Measurements from ENCODE around the gene HOXB1.
A peak's percentile ranks its signal among the peaks of the same experiment; 100 is the strongest.

HOXB1 gene

DNA sequence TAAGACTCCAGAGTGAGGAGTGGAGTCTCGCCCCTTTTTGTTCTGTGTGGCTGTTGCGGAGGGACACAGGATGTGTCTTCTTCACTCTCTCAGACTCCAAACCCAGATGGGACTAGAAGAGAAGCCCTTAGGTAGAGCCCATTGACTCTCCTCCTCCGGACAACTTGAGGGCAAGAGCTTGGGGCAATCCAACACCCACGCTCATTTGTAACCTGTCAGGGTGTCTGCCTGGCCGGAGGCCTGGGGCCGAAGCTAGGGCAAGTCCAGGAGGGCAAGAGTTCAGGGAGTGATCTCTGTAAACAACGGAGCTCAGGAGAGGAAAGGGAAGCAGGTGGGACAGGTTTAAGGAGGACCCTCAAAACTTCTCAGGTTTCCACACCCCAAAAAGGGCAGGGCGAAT, 1.4 kb upstream of the HOXB1 start:
- Histone ChIP-seq H3K27ac (ENCODE audit: low read depth, low read length) (no peak overlapping the region), H3K36me3 (ENCODE audit: control insufficient read depth in 5 of 5, insufficient read depth in 5 of 5, low read length in 5 of 5) (no peaks in the 10 kb centered on the region), H3K4me3 (ENCODE audit: low read depth in 1 of 5, low read length in 5 of 5) (no peak overlapping the region), H3K9me3 (ENCODE audit: control insufficient read depth in 5 of 5, low read length in 5 of 5) (no peaks in the 10 kb centered on the region), H3K9ac (ENCODE audit: low read length in 5 of 5) (no peak overlapping the region), H3K4me1 (ENCODE audit: control insufficient read depth in 5 of 5, insufficient read depth in 5 of 5, low read length in 5 of 5) (no peaks in the 10 kb centered on the region), H3K27me3 (ENCODE audit: control insufficient read depth in 5 of 5, insufficient read depth in 4 of 5, low read length in 5 of 5) (no peaks in the 10 kb centered on the region)

DNA sequence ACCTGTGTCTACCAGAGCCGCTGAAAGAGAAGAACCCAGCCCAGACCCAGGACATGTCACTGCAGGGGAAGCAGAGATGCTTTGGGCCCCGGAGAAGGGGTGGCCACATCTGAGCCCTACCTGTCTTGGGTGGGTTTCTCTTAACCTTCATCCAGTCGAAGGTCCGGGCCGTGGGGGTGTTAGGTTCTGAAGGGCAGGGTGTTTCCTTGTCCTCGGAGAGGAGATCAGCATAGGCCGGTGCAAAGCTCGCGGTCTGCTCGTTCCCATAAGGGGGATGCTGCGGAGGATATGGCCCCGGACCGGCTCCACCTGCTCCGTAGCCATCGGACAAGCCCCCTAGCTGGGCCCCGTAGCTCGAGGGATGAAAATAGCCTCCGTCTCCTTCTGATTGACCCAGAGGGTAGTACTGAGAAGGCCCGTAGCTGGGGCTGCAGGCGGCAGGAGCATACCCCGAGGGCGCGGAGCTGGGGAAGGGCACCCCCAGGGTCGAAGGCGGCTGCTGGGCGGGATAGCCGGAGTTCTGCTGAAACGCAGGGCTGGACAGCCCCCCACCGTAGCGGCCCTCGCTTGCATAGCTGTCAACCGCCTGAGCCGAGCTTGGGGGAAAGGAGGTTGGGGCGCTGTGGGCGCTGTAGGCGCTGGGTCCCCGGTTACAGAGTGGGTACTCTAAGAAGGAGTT, 464 bp downstream of the HOXB1 start:
- Histone ChIP-seq H3K27me3 (ENCODE audit: control insufficient read depth in 5 of 5, insufficient read depth in 4 of 5, low read length in 5 of 5) (peaks cover 0 to 6% (median 2%) of the 10 kb centered on the region in 5 donors), H3K4me1 (ENCODE audit: control insufficient read depth in 5 of 5, insufficient read depth in 5 of 5, low read length in 5 of 5) (peaks cover 0 to 5% (median 4%) of the 10 kb centered on the region in 5 donors), H3K4me3 (ENCODE audit: low read depth in 1 of 5, low read length in 5 of 5) (no peak overlapping the region)

DNA sequence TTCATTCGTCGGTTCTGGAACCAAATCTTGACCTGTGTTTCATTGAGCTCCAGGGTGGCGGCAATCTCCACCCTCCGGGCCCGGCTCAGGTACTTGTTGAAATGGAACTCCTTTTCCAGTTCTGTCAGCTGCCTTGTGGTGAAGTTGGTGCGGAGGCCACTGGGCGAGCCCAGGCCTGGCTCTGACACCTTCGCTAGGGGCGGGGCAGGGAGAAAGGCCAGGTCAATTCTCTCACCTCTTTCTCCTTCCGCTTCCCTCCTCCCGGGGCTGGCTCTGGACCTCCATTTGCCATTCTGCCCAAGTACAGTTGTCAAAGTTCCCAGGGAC, 1.2 kb downstream of the HOXB1 start:
- Histone ChIP-seq H3K4me1 (ENCODE audit: control insufficient read depth in 5 of 5, insufficient read depth in 5 of 5, low read length in 5 of 5) (peaks cover 0 to 5% (median 4%) of the 10 kb centered on the region in 5 donors), H3K9me3 (ENCODE audit: control insufficient read depth in 5 of 5, low read length in 5 of 5) (no peaks in the 10 kb centered on the region), H3K27me3 (ENCODE audit: control insufficient read depth in 5 of 5, insufficient read depth in 4 of 5, low read length in 5 of 5) (peaks cover 0 to 6% (median 2%) of the 10 kb centered on the region in 5 donors), H3K36me3 (ENCODE audit: control insufficient read depth in 5 of 5, insufficient read depth in 5 of 5, low read length in 5 of 5) (no peaks in the 10 kb centered on the region), H3K4me3 (ENCODE audit: low read depth in 1 of 5, low read length in 5 of 5) (no peak overlapping the region), H3K9ac (ENCODE audit: low read length in 5 of 5) (no peak overlapping the region), H3K27ac (ENCODE audit: low read depth, low read length) (no peak overlapping the region)

More for the DNA sequence above, 464 bp downstream of the HOXB1 start:
- H3K9me3 ChIP-seq (ENCODE audit: control insufficient read depth in 5 of 5, low read length in 5 of 5) = no peaks in the 10 kb centered on the region
- no peak overlapping the region for H3K27ac ChIP-seq (ENCODE audit: low read depth, low read length)
- no peak overlapping the region for H3K9ac ChIP-seq (ENCODE audit: low read length in 5 of 5)
- H3K36me3 ChIP-seq (ENCODE audit: control insufficient read depth in 5 of 5, insufficient read depth in 5 of 5, low read length in 5 of 5) = no peaks in the 10 kb centered on the region

DNA sequence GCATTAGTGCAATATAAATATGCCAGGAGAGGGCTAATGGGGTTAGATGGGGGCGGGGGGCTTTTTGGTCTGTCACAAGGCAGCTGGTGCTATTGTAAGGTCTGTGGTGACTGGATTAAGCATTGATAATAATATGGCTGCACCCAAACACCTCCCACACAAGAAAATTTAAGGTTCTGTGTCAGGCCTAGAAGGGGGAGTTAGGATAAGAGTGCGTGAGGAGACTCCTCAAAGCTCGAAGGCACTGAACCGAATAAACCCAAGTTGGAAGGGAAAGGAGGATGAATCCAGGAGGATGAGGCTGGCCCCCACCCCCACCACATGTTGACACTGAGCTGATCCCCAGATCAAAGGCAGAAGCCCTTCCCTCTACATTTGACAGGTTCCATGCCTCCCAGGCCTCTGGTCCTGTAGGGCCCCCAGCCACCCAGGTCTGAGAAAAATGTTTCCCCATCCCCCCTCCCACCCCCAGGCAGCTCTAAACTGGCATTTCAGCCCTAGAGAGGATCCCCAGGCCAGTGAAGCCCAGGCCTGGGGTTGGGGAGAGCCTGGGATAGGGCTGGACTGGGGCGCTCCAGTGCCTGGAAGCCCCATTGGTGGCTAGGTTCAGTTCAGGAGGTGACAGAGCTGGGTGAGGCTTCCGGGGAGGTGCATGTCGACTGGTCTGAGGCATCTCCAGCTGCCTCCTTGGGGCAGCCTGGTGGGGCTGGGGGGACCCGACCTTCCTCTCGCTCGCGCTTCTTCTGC, 1.7 kb downstream of the HOXB1 start:
- Histone ChIP-seq H3K9me3 (ENCODE audit: control insufficient read depth in 5 of 5, low read length in 5 of 5) (no peaks in the 10 kb centered on the region), H3K36me3 (ENCODE audit: control insufficient read depth in 5 of 5, insufficient read depth in 5 of 5, low read length in 5 of 5) (no peaks in the 10 kb centered on the region), H3K27me3 (ENCODE audit: control insufficient read depth in 5 of 5, insufficient read depth in 4 of 5, low read length in 5 of 5) (peaks cover 0 to 6% (median 2%) of the 10 kb centered on the region in 5 donors), H3K4me1 (ENCODE audit: control insufficient read depth in 5 of 5, insufficient read depth in 5 of 5, low read length in 5 of 5) (peaks cover 0 to 5% (median 4%) of the 10 kb centered on the region in 5 donors), H3K27ac (ENCODE audit: low read depth, low read length) (no peak overlapping the region), H3K4me3 (ENCODE audit: low read depth in 1 of 5, low read length in 5 of 5) (no peak overlapping the region), H3K9ac (ENCODE audit: low read length in 5 of 5) (no peak overlapping the region)

DNA sequence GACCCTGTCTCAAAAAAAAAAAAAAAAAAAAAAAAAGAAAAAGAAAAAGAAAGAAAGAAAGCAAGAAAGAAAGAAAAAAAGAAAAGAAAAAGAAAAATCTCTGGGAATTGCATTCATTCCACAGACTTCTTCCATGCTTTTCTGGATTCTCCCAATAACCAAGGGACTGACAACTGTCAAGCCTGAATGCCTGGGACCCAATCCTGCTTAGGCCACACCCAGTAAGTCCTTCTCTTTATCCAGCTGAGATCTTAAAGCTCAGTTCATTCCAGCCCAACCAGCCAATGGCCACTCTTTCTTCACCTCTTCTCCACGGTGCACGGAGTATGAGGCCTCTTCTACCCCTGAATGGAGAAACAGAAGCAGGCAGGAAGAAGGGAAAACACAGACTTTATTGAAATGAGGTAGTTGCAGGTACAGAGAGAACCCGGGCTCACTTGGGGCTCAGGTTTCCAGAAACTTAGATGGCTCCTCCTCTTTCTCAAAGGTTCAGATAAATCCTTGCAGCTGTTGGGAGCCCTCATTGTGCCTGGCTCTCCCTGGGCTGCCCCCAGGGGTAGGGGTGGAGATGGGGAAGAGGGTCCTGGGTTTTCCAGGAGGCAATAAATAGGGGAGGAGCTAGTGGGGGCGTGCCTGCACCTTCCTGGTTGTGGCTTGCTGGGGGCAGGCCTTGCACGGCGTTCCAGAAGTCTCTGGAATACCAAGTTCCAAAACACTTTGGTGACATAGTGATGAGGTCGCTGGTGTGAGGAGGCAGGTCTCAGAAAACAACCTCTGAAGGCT, 2.5 kb downstream of the HOXB1 start:
- no peak overlapping the region for H3K4me3 ChIP-seq (ENCODE audit: low read depth in 1 of 5, low read length in 5 of 5)
- H3K4me1 ChIP-seq (ENCODE audit: control insufficient read depth in 5 of 5, insufficient read depth in 5 of 5, low read length in 5 of 5) = peaks cover 0 to 5% (median 4%) of the 10 kb centered on the region in 5 donors
- no peaks in the 10 kb centered on the region for H3K9me3 ChIP-seq (ENCODE audit: control insufficient read depth in 5 of 5, low read length in 5 of 5)
- no peaks in the 10 kb centered on the region for H3K36me3 ChIP-seq (ENCODE audit: control insufficient read depth in 5 of 5, insufficient read depth in 5 of 5, low read length in 5 of 5)
- peaks cover 0 to 6% (median 2%) of the 10 kb centered on the region in 5 donors for H3K27me3 ChIP-seq (ENCODE audit: control insufficient read depth in 5 of 5, insufficient read depth in 4 of 5, low read length in 5 of 5)
- no peak overlapping the region for H3K9ac ChIP-seq (ENCODE audit: low read length in 5 of 5)
- H3K27ac ChIP-seq (ENCODE audit: low read depth, low read length) = no peak overlapping the region

DNA sequence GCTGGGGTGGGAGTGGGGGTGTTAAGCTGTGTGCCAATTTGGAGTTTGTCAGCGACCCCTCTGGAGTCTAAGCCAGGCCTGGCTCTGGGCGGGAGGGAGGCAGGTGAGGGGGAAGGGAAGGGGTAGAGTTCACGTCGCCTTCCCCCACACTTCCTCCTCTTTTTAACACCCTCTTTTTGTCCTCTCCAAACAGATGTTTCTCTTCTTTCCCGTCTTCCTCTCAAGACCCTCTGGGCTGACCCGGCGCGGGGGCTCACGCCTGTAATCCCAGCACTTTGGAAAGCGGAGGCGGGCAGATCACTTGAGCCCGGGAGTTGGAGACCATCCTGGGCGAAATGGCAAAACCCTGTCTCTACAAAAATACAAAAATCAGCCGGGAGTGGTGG, 3.3 kb downstream of the HOXB1 start:
- Histone ChIP-seq H3K4me3 (ENCODE audit: low read depth in 1 of 5, low read length in 5 of 5) (peak overlapping the region in 1 of 5 donors; percentile 41), H3K27ac (ENCODE audit: low read depth, low read length) (no peak overlapping the region), H3K9ac (ENCODE audit: low read length in 5 of 5) (no peak overlapping the region), H3K27me3 (ENCODE audit: control insufficient read depth in 5 of 5, insufficient read depth in 4 of 5, low read length in 5 of 5) (peaks cover 0 to 6% (median 2%) of the 10 kb centered on the region in 5 donors), H3K4me1 (ENCODE audit: control insufficient read depth in 5 of 5, insufficient read depth in 5 of 5, low read length in 5 of 5) (peaks cover 0 to 5% (median 4%) of the 10 kb centered on the region in 5 donors), H3K9me3 (ENCODE audit: control insufficient read depth in 5 of 5, low read length in 5 of 5) (no peaks in the 10 kb centered on the region), H3K36me3 (ENCODE audit: control insufficient read depth in 5 of 5, insufficient read depth in 5 of 5, low read length in 5 of 5) (no peaks in the 10 kb centered on the region)

DNA sequence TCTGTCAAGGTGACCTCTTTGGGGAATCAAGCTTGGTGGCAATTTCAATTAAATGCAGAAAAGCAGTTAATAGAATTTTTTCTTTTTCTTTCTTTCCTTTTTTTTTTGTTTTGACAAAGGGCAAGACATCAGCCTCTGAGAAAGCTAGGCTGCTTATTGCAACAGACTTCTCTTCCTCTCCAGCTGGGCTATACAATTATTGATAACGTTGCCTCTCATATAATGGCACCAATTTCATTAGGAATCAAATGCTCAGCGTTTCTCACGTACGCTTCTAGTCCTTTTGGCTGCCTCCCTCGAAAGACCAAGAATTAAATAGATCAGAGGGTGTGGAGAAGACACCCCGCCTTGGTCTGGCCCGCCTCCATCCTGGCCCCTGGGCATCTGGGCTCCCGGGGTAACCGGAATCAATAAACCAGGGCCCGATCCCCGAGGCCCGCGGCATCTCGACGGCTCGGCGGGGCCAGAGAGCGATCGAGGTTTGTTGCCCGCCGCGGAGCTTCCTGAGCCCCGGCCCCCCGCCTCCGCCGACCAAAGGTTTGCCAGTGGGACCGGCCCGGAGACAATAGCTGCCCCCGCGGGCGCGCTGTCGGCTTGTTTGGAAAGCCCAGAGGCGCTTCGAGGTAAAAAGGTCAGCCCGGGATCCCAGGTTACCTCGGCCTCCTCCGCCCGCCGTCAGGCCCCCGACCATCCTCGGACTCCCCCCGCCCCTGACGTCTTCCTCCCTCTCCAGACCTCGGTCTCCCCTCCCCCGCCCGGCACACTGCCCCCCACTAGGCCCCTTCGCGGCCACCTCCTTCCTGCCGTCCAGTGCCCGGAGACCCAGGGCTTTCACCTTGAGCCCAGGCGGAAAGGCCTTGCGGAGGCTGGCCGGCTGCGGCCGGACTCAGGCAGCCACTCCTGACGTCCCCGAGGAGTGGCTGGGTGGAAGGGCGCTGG, 3.9 kb downstream of the HOXB1 start:
- Histone ChIP-seq H3K27me3 (ENCODE audit: control insufficient read depth in 5 of 5, insufficient read depth in 4 of 5, low read length in 5 of 5) (peaks cover 0 to 6% (median 2%) of the 10 kb centered on the region in 5 donors), H3K36me3 (ENCODE audit: control insufficient read depth in 5 of 5, insufficient read depth in 5 of 5, low read length in 5 of 5) (no peaks in the 10 kb centered on the region)

DNA sequence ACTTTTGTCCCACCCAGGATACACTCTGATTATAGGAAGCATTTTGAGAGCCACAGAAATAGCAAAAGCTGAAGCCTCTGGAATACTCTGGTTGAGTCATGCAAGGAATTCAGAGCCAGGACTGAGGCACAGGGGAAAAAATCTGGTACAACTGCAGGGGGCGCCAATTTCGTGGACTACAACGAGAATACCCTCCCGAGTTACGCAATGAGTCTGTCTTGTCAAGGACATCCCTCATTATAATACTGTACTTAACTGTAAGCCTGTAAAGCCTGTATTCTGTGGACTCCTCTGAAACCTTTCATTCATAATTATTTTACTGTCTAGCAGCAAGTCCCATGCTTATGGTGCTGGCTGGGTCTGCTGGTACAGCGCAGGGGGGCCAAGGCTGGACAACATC, 7.8 kb downstream of the HOXB1 start:
- Histone ChIP-seq H3K4me1 (ENCODE audit: control insufficient read depth in 5 of 5, insufficient read depth in 5 of 5, low read length in 5 of 5) (peaks cover 0 to 7% (median 5%) of the 10 kb centered on the region in 5 donors), H3K9me3 (ENCODE audit: control insufficient read depth in 5 of 5, low read length in 5 of 5) (no peaks in the 10 kb centered on the region), H3K27me3 (ENCODE audit: control insufficient read depth in 5 of 5, insufficient read depth in 4 of 5, low read length in 5 of 5) (peaks cover 0 to 6% (median 3%) of the 10 kb centered on the region in 5 donors), H3K27ac (ENCODE audit: low read depth, low read length) (no peak overlapping the region), H3K4me3 (ENCODE audit: low read depth in 1 of 5, low read length in 5 of 5) (no peak overlapping the region), H3K9ac (ENCODE audit: low read length in 5 of 5) (no peak overlapping the region), H3K36me3 (ENCODE audit: control insufficient read depth in 5 of 5, insufficient read depth in 5 of 5, low read length in 5 of 5) (no peaks in the 10 kb centered on the region)

More for the DNA sequence above, 3.9 kb downstream of the HOXB1 start:
- H3K4me1 ChIP-seq (ENCODE audit: control insufficient read depth in 5 of 5, insufficient read depth in 5 of 5, low read length in 5 of 5) = peaks cover 0 to 7% (median 5%) of the 10 kb centered on the region in 5 donors
- no peak overlapping the region for H3K27ac ChIP-seq (ENCODE audit: low read depth, low read length)
- peak overlapping the region in 2 of 5 donors; percentile 30 to 41 for H3K4me3 ChIP-seq (ENCODE audit: low read depth in 1 of 5, low read length in 5 of 5)
- H3K9ac ChIP-seq (ENCODE audit: low read length in 5 of 5) = no peak overlapping the region
- H3K9me3 ChIP-seq (ENCODE audit: control insufficient read depth in 5 of 5, low read length in 5 of 5) = no peaks in the 10 kb centered on the region

DNA sequence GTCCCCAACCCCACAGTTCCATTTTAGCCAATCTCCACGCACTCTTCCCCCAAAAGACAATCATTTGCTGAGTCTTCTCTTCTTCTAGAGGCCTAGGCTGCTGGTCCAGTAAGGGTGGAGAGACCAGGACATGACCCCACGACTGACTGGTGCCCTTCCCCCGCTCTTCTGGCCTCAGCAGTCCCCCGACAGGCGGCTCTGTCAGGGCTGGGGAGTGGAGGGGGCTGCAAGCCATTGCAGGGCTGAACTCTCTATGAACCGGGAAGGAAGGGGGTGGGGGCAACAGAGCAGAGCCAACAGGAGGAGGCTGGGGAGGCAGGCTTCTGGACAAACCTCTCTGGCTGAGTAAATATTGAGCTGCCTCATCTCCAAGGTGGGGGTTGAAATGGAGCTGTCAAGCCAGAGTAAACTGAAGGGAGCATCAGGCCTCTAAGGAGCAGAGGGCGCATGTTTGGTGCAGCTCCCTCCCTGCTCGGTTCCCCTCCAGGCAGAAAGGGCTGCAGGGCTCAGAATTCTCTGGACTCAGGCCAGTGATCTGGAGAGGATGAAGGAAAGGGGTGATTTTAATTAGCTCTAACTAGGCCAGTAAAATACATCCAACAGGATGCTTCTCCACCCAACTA, 8.7 kb downstream of the HOXB1 start:
- Histone ChIP-seq H3K4me3 (ENCODE audit: low read depth in 1 of 5, low read length in 5 of 5) (no peak overlapping the region), H3K27me3 (ENCODE audit: control insufficient read depth in 5 of 5, insufficient read depth in 4 of 5, low read length in 5 of 5) (peaks cover 0 to 6% (median 3%) of the 10 kb centered on the region in 5 donors), H3K27ac (ENCODE audit: low read depth, low read length) (no peak overlapping the region), H3K4me1 (ENCODE audit: control insufficient read depth in 5 of 5, insufficient read depth in 5 of 5, low read length in 5 of 5) (peaks cover 0 to 7% (median 5%) of the 10 kb centered on the region in 5 donors), H3K36me3 (ENCODE audit: control insufficient read depth in 5 of 5, insufficient read depth in 5 of 5, low read length in 5 of 5) (no peaks in the 10 kb centered on the region), H3K9me3 (ENCODE audit: control insufficient read depth in 5 of 5, low read length in 5 of 5) (no peaks in the 10 kb centered on the region), H3K9ac (ENCODE audit: low read length in 5 of 5) (no peak overlapping the region)

All from subcutaneous abdominal adipose tissue (tissue), 5 donors.